AG04450 (cell line): ENCODE results near the gene IL13. TPM values are rescaled to one million over a fixed set of nuclear protein-coding genes. Genes with fewer than 3 reads are reported as not detected.
"Not testable (repeated sequence)": the region's sequence is repeated elsewhere in the genome, so short reads cannot be mapped to it uniquely, and the experiment has no call there.

Experiments
- CTCF ChIA-PET: fragments of 300-600, 350-600 bp; formaldehyde crosslinking; extraction: SDS; loops from one replicate; lab custom pipeline; 2022; ENCODE audit warnings: antibody characterized with exemption, inconsistent platforms; lab: Charles Lee
- POLR2A ChIA-PET: fragments of 350-600 bp; formaldehyde crosslinking; extraction: SDS; loops from one replicate; lab custom pipeline; 2021; ENCODE audit warnings: antibody characterized with exemption, inconsistent platforms; lab: Yijun Ruan, JAX
- DNase-seq: peaks from one replicate; pipeline ENCODE4 v3.0.0-alpha.2; 2011; ENCODE audit warnings: low read depth, low spot score
- H3K27ac ChIP-seq: one replicate; pipeline ENCODE4 v1.5.1; 2012; ENCODE audit warnings: low read depth, low read length, control low read depth
- H3K27me3 ChIP-seq: one replicate; pipeline ENCODE4 v1.6.0; 2012; ENCODE audit warnings: low read length; ENCODE audit not compliant: control insufficient read depth, insufficient read depth
- H3K4me3 ChIP-seq: 2 replicates; pipeline ENCODE4 v1.5.1; 2011; ENCODE audit warnings: mild to moderate bottlenecking, low read depth, low read length, control low read depth
- H3K9me3 ChIP-seq: 2 replicates; pipeline ENCODE4 v1.5.1; 2012; ENCODE audit warnings: low read length; ENCODE audit not compliant: control insufficient read depth, insufficient read depth
- CTCF ChIP-seq: IDR thresholded peaks from 2 replicates; pipeline ENCODE4 v1.5.1; 2011; ENCODE audit warnings: low read depth, low read length, control low read depth, inconsistent platforms
- polyA plus RNA-seq: library from polyadenylated mRNA; depleted of rRNA; stranded (reverse); fragments of >200 nt; gene quantifications from 2 replicates; pipeline ENCODE4 v1.2.3, GENCODE V29; 2011

Gene IL13
- polyA plus RNA-seq, 1 experiment = not detected

- no peak for TF ChIP-seq CTCF
- no peaks in the 10 kb centered on the region for H3K27me3 ChIP-seq
- no peaks in the 10 kb centered on the region for H3K9me3 ChIP-seq
- POLR2A ChIA-PET = no interaction called here
- H3K27ac ChIP-seq = no peak overlapping the region
- DNase-seq = no peak
- no peak overlapping the region for H3K4me3 ChIP-seq
- CTCF ChIA-PET = no interaction called here
Observed at GRCh38 chr5:132688536-132689339, 30.8 kb downstream of the IL13 start.

- POLR2A ChIA-PET = no interaction called here
- H3K9me3 ChIP-seq = no peaks in the 10 kb centered on the region
- CTCF ChIA-PET = interaction anchor here (0.6 kb wide), 1 partner anchor 1350 kb away, joined by 3 read pairs; no protein-coding TSS in a partner anchor
Observed at GRCh38 chr5:132689513-132689912, 31.5 kb downstream of the IL13 start.

GRCh38 chr5:132690156-132690555, 32.2 kb downstream of the IL13 start:
- H3K9me3 ChIP-seq = no peaks in the 10 kb centered on the region
- ChIA-PET CTCF (no interaction called here), POLR2A (no interaction called here)
- DNase-seq = no peak
- H3K4me3 ChIP-seq = no peak overlapping the region
- H3K27me3 ChIP-seq = no peaks in the 10 kb centered on the region
- no peak for TF ChIP-seq CTCF
- no peak overlapping the region for H3K27ac ChIP-seq

More at GRCh38 chr5:132689513-132689912, 31.5 kb downstream of the IL13 start:
- Histone ChIP-seq H3K27ac (no peak overlapping the region), H3K27me3 (no peaks in the 10 kb centered on the region), H3K4me3 (no peak overlapping the region)
- no peak for DNase-seq
- TF ChIP-seq CTCF = no peak

- H3K27me3 ChIP-seq, H3K27ac ChIP-seq, H3K9me3 ChIP-seq, H3K4me3 ChIP-seq, CTCF ChIA-PET, DNase-seq, POLR2A ChIA-PET: not testable (repeated sequence)
Observed at GRCh38 chr5:132691755-132692631, 34.0 kb downstream of the IL13 start.

GRCh38 chr5:132692632-132692967, 34.6 kb downstream of the IL13 start:
- H3K27me3 ChIP-seq = no peaks in the 10 kb centered on the region
- TF ChIP-seq CTCF = no peak
- CTCF ChIA-PET = no interaction called here
- no peaks in the 10 kb centered on the region for H3K9me3 ChIP-seq
- DNase-seq = no peak
- no peak overlapping the region for H3K27ac ChIP-seq
- POLR2A ChIA-PET = no interaction called here
- no peak overlapping the region for H3K4me3 ChIP-seq
